Activated CD8-positive, alpha-beta T cell treated with anti-CD3 and anti-CD28 coated beads for 36 hours (primary cell): ENCODE data around the gene RAET1L. TPM values are rescaled to one million over a fixed set of nuclear protein-coding genes. Genes with fewer than 3 reads are reported as not detected.
"Not testable (repeated sequence)": the region's sequence is repeated elsewhere in the genome, so short reads cannot be mapped to it uniquely, and the experiment has no call there.

ENCODE experiments used
- ATAC-seq: fragments of 200-7000 bp; cut with Tn5 transposase; one replicate; pipeline ENCODE4 v1.10.0; 2021; ENCODE audit warnings: mild to moderate bottlenecking, moderate library complexity
- CTCF ChIA-PET: fragments of 350-600 bp; sonication (Branson Sonifier 250); formaldehyde crosslinking; loops from one replicate; lab custom pipeline; 2021; ENCODE audit warnings: antibody characterized with exemption; lab: Charles Lee
- POLR2A ChIA-PET: fragments of 350-600 bp; sonication (Branson Sonifier 250); formaldehyde crosslinking; loops from one replicate; lab custom pipeline; 2021; ENCODE audit warnings: antibody characterized with exemption; lab: Charles Lee
- DNase-seq: peaks from one replicate; pipeline ENCODE4 v3.0.0-alpha.2; 2020
- H3K27ac Mint-ChIP-seq: one replicate; pipeline ENCODE4 v1.8.0; 2021; ENCODE audit warnings: mild to moderate bottlenecking, mixed read lengths
- H3K27me3 Mint-ChIP-seq: one replicate; pipeline ENCODE4 v1.8.0; 2021; ENCODE audit warnings: mixed read lengths
- H3K36me3 Mint-ChIP-seq: one replicate; pipeline ENCODE4 v1.8.0; 2021; ENCODE audit warnings: low read depth, mixed read lengths
- H3K4me1 Mint-ChIP-seq: one replicate; pipeline ENCODE4 v1.8.0; 2021; ENCODE audit warnings: low read depth, mixed read lengths
- H3K4me3 Mint-ChIP-seq: one replicate; pipeline ENCODE4 v1.8.0; 2021; ENCODE audit warnings: mild to moderate bottlenecking, moderate library complexity, mixed read lengths
- H3K9me3 Mint-ChIP-seq: one replicate; pipeline ENCODE4 v1.8.0; 2021; ENCODE audit warnings: mixed read lengths
- intact Hi-C: fragments of 100-400 bp; cut with micrococcal nuclease; formaldehyde crosslinking; loops from one replicate; pipeline ENCODE4 v1.10.0; 2022
- total RNA-seq, 2 experiments: library from RNA; stranded (reverse); gene quantifications; one replicate each; pipeline ENCODE4 v1.2.3, GENCODE V29; 2021
- TF ChIP-seq, protein P1 (sequence below): fragments of 200-600 bp; IDR thresholded peaks from one replicate; pipeline ENCODE4 v1.8.0; 2022; ENCODE audit warnings: antibody characterized with exemption, mild to moderate bottlenecking

RAET1L gene
- total RNA-seq, 2 experiments from 2014 or later, result not detected

DNA sequence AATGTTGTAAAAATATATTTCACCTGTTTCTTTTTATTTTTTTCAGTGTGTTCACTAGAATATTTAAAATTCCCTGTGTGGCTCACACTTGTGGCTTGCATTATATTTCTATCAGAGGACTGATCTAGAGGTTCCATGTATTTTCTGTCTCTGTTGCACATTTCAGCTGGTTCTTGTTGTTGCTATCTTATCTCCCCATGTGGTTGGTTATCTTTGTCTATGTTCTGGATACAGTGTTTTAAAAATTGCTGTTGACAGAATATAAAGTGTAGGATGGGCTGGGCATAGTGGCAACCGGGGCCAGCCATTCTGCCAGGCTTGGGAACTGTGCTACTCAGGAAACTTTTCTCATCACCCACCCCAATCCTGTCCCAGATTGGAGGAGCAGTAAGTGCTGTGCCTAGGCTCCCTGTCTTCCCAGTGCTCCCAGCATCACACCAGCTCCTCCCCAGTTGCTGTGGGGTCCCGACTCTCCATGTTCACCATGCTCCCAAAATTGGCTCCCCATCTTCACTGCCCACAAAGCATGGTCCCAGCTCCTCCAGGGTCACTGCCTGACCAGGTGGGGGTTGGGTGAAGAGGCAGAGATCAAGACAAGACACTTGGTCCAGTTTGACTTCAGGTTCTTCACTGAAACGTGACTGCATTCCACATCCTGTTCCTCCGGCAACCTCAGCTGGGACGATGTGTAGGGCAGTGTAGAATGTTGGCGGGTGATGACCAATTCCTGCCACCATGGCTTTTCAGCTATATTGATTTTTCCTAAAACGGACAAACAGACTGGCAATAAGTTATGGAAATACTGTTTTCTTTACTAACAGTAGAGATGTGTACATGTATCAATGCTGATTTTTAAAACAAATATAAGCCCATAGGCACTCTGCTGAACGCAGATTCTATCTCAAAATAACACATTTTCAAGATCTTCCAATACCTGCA is 12.2 kb downstream of the RAET1L start:
- H3K36me3 Mint-ChIP-seq, intact Hi-C loops, H3K27ac Mint-ChIP-seq, H3K9me3 Mint-ChIP-seq, H3K4me3 Mint-ChIP-seq, DNase-seq, ATAC-seq: not testable (repeated sequence)
- peaks cover 75% of the 10 kb centered on the region for H3K27me3 Mint-ChIP-seq
- ChIA-PET CTCF (interaction anchor here (1.7 kb wide), 1 partner anchor 78 kb away, joined by 4 read pairs; no protein-coding TSS in a partner anchor), POLR2A (interaction anchor here (0.6 kb wide), 1 partner anchor 42 kb away, joined by 3 read pairs; no protein-coding TSS in a partner anchor)
- H3K4me1 Mint-ChIP-seq, result peaks cover 30% of the 10 kb centered on the region

DNA sequence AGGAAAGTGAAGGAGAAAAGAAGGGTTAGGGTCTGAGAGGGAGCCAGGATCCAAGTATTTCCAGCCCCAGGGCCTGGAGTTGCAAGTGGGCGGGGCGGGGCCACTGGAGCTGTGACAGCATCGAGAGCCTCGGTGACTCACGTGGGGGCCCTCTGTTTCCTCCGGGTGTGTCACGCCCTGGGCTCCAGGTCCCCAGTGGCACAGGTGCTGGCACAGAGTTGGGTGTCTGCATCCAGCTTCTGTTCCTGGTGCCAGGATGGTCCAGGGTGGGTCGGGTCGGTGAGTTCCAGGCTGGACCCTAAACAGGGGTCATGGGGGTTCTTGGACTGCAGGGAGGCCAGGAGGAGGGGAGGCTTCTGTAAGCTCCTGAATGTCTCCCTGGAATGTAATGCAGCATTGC is 16.7 kb downstream of the RAET1L start:
- TF ChIP-seq, protein P1, sequence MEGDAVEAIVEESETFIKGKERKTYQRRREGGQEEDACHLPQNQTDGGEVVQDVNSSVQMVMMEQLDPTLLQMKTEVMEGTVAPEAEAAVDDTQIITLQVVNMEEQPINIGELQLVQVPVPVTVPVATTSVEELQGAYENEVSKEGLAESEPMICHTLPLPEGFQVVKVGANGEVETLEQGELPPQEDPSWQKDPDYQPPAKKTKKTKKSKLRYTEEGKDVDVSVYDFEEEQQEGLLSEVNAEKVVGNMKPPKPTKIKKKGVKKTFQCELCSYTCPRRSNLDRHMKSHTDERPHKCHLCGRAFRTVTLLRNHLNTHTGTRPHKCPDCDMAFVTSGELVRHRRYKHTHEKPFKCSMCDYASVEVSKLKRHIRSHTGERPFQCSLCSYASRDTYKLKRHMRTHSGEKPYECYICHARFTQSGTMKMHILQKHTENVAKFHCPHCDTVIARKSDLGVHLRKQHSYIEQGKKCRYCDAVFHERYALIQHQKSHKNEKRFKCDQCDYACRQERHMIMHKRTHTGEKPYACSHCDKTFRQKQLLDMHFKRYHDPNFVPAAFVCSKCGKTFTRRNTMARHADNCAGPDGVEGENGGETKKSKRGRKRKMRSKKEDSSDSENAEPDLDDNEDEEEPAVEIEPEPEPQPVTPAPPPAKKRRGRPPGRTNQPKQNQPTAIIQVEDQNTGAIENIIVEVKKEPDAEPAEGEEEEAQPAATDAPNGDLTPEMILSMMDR, result no peak
- DNase-seq (peak; percentile 69), ATAC-seq (no peak)

DNA sequence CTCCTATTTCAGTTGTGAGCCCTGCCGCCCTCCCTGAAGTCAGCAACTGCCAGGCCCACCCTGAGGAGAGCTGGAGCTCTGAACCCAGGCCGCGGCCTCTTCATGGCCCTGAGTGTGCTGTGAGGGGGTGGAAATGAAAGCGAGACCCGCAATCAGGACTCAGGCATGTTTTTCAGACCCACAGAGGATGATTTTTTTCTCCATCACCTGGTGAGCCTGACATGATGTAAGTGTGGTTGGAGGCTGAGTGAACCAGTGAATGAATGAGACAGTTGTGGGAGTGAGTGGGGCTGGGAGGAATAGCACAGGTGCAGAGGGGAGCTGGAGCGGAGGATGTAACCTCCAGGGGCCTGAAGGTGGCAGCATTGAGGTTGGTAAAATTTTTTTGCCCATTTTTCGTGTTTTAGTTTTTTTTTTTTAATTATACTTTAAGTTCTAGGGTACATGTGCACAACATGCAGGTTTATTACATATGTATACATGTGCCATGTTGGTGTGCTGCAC is 18.3 kb downstream of the RAET1L start:
- CTCF ChIA-PET, result interaction anchor here (1.2 to 3.5 kb wide), 2 partner anchors 10 to 16 kb away, joined by 4 to 26 read pairs; no protein-coding TSS in a partner anchor
- peak; percentile 52 for ATAC-seq
- Mint-ChIP-seq H3K27ac (no peak overlapping the region), H3K27me3 (peaks cover 31% of the 10 kb centered on the region), H3K36me3 (no peaks in the 10 kb centered on the region), H3K9me3 (peaks cover 1% of the 10 kb centered on the region), H3K4me1 (peaks cover 42% of the 10 kb centered on the region), H3K4me3 (no peak overlapping the region)
- DNase-seq, result peak; percentile 71
- POLR2A ChIA-PET, result interaction anchor here (0.6 kb wide), 1 partner anchor 31 kb away, joined by 3 read pairs; no protein-coding TSS in a partner anchor
- TF ChIP-seq, protein P1, result peak; percentile 80
- intact Hi-C loops, result no loop called here

More for the DNA sequence above, 16.7 kb downstream of the RAET1L start:
- peaks cover 43% of the 10 kb centered on the region for H3K27me3 Mint-ChIP-seq
- H3K9me3 Mint-ChIP-seq, result no peaks in the 10 kb centered on the region
- CTCF ChIA-PET, result interaction anchor here (3.5 kb wide), 1 partner anchor 9 kb away, joined by 26 read pairs; no protein-coding TSS in a partner anchor
- H3K4me1 Mint-ChIP-seq, result peaks cover 37% of the 10 kb centered on the region
- POLR2A ChIA-PET, result no interaction called here
- no peak overlapping the region for H3K27ac Mint-ChIP-seq
- no peak overlapping the region for H3K4me3 Mint-ChIP-seq
- H3K36me3 Mint-ChIP-seq, result no peaks in the 10 kb centered on the region
- intact Hi-C loops, result no loop called here

DNA sequence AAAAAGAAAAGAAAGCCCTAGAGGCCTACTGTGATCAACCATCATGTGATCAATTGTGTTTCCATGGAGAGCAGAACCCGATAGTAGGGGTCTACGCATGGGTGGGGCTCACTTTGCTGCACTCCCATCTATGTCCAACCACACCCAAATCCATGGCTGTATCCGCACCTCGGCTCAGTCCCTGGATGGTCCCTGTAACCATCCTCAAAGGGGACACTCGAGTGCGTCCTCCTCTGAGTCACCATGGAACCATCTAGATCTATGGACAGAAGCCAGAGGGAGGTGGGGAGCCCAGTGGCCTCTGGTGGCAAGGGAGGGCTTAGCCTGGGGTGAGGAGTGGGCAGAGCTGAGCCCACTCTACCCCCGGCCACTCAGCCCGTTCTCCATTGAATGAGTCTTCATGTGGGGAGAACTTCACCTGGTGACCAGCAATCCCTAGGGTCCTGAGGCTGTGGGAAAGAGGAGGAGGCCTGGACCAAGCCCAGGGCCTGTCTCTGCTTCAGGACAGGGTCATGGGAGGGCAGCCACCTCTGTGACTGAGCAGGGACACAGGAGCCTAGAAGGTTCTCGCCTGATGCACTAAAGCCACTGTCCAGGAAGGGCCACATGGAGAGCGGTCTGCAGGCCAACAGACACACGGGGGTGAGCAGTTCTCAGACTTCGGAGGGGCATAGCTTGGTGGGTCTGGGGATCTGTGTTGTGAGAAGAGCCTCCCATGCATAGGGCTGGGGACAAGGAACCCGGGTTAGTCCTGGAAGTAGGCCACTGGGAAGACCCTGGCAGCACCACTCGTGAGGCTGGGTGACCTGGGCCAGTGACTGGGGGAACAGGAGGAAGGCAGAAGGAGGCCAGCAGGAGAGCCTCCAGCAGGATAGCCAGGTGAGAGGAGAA is 19.3 kb downstream of the RAET1L start:
- CTCF ChIA-PET, result interaction anchor here (1.2 to 3.5 kb wide), 2 partner anchors 11 to 15 kb away, joined by 4 to 26 read pairs; no protein-coding TSS in a partner anchor
- Mint-ChIP-seq H3K27me3 (peaks cover 24% of the 10 kb centered on the region), H3K27ac (no peak overlapping the region), H3K9me3 (peaks cover 1% of the 10 kb centered on the region), H3K36me3 (no peaks in the 10 kb centered on the region), H3K4me1 (peaks cover 52% of the 10 kb centered on the region), H3K4me3 (peak overlapping the region; percentile 79)
- ATAC-seq (no peak), DNase-seq (no peak)
- TF ChIP-seq, protein P1, result no peak
- intact Hi-C loops, result no loop called here
- POLR2A ChIA-PET, result interaction anchor here (0.6 kb wide), 2 partner anchors 32 to 440 kb away, joined by 3 read pairs; partner anchors contain the start of gene GINM1
